WERI-Rb-1 (cell line): ENCODE results near the gene BMP10.
"Not testable (repeated sequence)": the region's sequence is repeated elsewhere in the genome, so short reads cannot be mapped to it uniquely, and the experiment has no call there.

Experiments
- DNase-seq: peaks from one replicate; pipeline ENCODE4 v3.0.0-alpha.2; 2020
- H3K27ac ChIP-seq: fragments of 250-450 bp; sonication (Bioruptor Pico); 2 replicates; pipeline ENCODE4 v1.5.1; 2020; ENCODE audit warnings: mild to moderate bottlenecking, moderate library complexity
- H3K27me3 ChIP-seq: fragments of 250-450 bp; sonication (Bioruptor Pico); 2 replicates; pipeline ENCODE4 v1.5.1; 2021; ENCODE audit warnings: mild to moderate bottlenecking, low read depth, moderate library complexity; ENCODE audit not compliant: insufficient read depth, severe bottlenecking
- H3K36me3 ChIP-seq: fragments of 250-450 bp; sonication (Bioruptor Pico); 2 replicates; pipeline ENCODE4 v1.5.1; 2020; ENCODE audit warnings: mild to moderate bottlenecking, moderate library complexity
- H3K4me3 ChIP-seq: 2 replicates; pipeline ENCODE4 v1.5.1; 2011; ENCODE audit warnings: low read depth, mild to moderate bottlenecking, control low read depth, low read length
- H3K9me3 ChIP-seq: fragments of 250-450 bp; sonication (Bioruptor Pico); 2 replicates; pipeline ENCODE4 v1.5.1; 2021; ENCODE audit warnings: mild to moderate bottlenecking, moderate library complexity; ENCODE audit not compliant: severe bottlenecking
- TF ChIP-seq, protein P1 (sequence below): IDR thresholded peaks from 2 replicates; pipeline ENCODE4 v1.5.1; 2011; ENCODE audit warnings: low read depth, mild to moderate bottlenecking, control low read depth, inconsistent platforms, low read length

The BMP10 gene

GRCh38 chr2:68905116-68905515, 33.9 kb upstream of the BMP10 start:
- Histone ChIP-seq H3K36me3 (no peaks in the 10 kb centered on the region), H3K4me3 (no peak overlapping the region), H3K27me3 (peaks cover 12% of the 10 kb centered on the region), H3K9me3 (peaks cover 3% of the 10 kb centered on the region), H3K27ac (no peak overlapping the region)
- no peak for DNase-seq
- TF ChIP-seq, protein P1, sequence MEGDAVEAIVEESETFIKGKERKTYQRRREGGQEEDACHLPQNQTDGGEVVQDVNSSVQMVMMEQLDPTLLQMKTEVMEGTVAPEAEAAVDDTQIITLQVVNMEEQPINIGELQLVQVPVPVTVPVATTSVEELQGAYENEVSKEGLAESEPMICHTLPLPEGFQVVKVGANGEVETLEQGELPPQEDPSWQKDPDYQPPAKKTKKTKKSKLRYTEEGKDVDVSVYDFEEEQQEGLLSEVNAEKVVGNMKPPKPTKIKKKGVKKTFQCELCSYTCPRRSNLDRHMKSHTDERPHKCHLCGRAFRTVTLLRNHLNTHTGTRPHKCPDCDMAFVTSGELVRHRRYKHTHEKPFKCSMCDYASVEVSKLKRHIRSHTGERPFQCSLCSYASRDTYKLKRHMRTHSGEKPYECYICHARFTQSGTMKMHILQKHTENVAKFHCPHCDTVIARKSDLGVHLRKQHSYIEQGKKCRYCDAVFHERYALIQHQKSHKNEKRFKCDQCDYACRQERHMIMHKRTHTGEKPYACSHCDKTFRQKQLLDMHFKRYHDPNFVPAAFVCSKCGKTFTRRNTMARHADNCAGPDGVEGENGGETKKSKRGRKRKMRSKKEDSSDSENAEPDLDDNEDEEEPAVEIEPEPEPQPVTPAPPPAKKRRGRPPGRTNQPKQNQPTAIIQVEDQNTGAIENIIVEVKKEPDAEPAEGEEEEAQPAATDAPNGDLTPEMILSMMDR, result no peak

GRCh38 chr2:68901561-68901960, 30.4 kb upstream of the BMP10 start:
- no peak for DNase-seq
- H3K27me3 ChIP-seq, result peaks cover 36% of the 10 kb centered on the region
- H3K27ac ChIP-seq, result no peak overlapping the region
- H3K4me3 ChIP-seq, result no peak overlapping the region
- H3K9me3 ChIP-seq, result peaks cover 3% of the 10 kb centered on the region
- H3K36me3 ChIP-seq, result no peaks in the 10 kb centered on the region
- TF ChIP-seq, protein P1, result no peak

- DNase-seq, result no peak
- Histone ChIP-seq H3K4me3 (no peak overlapping the region), H3K27me3 (peaks cover 40% of the 10 kb centered on the region), H3K27ac (no peak overlapping the region), H3K36me3 (no peaks in the 10 kb centered on the region), H3K9me3 (peaks cover 3% of the 10 kb centered on the region)
- TF ChIP-seq, protein P1, result peak; percentile 34; the same call in 1 of the 2 replicates
Observed at GRCh38 chr2:68901199-68901514, 30.0 kb upstream of the BMP10 start.

DNA sequence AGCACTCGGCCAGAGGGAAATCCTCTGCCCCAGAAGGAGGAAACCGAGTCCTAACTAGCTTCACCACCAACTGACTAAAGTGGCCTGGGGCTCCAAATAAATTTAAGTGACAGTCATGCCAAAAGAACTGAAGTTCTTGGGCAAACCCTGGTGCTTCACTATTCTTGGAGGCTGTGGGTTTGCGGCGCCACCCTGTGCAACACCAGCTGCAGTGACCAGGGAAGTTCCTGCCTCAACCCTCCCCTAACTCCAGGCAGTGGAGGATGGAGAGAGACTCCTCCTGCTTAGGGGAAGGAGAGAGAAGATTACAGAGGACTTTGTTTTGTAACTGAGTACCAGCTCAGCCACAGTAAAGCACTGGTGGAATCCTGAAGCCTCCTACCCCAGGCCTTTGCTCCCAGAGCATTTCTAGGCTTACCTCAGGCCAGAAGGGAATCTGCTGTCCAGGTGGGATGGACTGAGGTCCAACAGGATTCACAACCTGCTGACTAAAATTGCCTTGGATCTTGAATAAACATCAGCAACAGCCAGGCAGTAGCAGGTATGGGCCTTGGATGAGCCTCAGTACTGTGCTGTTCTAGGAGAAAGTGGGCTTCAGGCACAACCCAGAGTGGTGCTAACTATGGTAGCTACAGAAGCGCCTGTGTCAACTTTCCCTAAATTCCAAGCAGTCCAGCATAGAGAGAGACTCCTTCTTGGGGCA, 29.4 kb upstream of the BMP10 start:
- H3K4me3 ChIP-seq, result no peak overlapping the region
- no peaks in the 10 kb centered on the region for H3K36me3 ChIP-seq
- TF ChIP-seq, protein P1, result no peak
- DNase-seq, result no peak
- peaks cover 3% of the 10 kb centered on the region for H3K9me3 ChIP-seq
- peaks cover 40% of the 10 kb centered on the region for H3K27me3 ChIP-seq
- no peak overlapping the region for H3K27ac ChIP-seq

- DNase-seq, H3K4me3 ChIP-seq: not testable (repeated sequence)
- H3K27me3 ChIP-seq, result peaks cover 45% of the 10 kb centered on the region
Observed at GRCh38 chr2:68895981-68896380, 24.8 kb upstream of the BMP10 start.

DNA sequence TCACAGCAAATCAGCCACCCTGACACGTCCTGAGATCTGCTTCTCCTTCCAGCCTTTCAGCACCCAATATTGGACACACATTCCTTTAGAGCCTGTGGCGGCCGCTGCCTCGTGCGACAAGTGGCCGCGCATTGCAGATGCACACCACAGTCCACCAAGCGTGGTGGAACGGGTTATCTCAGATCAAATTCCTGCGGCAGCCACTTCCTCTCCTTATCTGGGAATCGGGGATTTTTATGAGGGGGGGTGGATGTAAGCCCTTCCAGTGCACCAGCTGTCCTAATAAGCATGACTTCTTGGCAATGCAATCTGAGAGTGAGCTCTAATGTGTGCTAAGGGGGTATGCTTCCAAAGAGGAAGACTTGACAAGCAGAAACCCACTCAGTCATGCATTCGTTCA, 18.3 kb upstream of the BMP10 start:
- H3K27ac ChIP-seq, result no peak overlapping the region
- DNase-seq, result no peak
- H3K36me3 ChIP-seq, result no peaks in the 10 kb centered on the region
- H3K4me3 ChIP-seq, result no peak overlapping the region
- peaks cover 50% of the 10 kb centered on the region for H3K27me3 ChIP-seq
- TF ChIP-seq, protein P1, result no peak
- H3K9me3 ChIP-seq, result no peaks in the 10 kb centered on the region

More at GRCh38 chr2:68895981-68896380, 24.8 kb upstream of the BMP10 start:
- not testable (repeated sequence) for H3K36me3 ChIP-seq, H3K9me3 ChIP-seq, H3K27ac ChIP-seq
